ENCODE data around the gene GAB3.

DNA sequence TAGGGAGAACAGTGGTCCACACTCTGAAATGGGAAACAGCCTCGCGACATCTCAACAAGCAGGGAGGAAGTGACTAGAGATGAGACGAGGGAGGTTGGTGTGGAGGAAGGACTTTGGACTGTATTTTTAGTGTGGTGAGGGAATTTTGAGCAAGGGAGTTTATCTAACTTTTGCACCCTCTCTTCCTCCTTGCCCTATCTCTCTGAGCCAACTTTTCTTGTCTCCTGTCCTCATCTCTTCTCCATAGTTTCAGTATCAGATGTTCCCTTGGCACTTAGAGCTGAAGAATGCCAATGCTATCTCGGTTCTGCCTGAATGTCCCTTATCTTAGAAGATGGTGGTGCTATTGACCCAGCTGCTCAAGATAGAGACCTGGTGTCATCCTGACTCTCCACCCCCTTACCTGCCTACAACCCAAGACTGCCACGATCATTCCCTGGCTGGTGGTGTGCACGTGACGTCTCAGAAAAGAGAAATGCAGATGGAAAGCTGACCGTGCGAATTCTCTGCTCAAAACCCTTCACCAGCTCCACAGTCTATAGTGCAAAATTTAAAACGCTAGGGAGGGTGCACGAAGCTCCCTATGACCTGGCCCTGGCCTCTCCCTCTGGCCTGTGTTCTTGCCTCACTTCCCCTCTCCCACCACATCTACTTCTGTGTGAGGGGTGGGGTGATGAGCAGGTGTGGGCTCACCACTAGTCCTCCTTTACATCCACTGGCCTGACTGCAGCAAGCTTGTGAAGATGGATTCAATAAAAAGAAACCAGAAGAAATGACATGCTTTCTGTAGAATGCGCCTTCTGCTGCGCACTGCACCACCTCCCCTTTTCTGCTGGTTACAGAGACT is 33.5 kb upstream of the GAB3 start:
- TF ChIP-seq, protein P1, sequence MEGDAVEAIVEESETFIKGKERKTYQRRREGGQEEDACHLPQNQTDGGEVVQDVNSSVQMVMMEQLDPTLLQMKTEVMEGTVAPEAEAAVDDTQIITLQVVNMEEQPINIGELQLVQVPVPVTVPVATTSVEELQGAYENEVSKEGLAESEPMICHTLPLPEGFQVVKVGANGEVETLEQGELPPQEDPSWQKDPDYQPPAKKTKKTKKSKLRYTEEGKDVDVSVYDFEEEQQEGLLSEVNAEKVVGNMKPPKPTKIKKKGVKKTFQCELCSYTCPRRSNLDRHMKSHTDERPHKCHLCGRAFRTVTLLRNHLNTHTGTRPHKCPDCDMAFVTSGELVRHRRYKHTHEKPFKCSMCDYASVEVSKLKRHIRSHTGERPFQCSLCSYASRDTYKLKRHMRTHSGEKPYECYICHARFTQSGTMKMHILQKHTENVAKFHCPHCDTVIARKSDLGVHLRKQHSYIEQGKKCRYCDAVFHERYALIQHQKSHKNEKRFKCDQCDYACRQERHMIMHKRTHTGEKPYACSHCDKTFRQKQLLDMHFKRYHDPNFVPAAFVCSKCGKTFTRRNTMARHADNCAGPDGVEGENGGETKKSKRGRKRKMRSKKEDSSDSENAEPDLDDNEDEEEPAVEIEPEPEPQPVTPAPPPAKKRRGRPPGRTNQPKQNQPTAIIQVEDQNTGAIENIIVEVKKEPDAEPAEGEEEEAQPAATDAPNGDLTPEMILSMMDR (conservative IDR thresholded peaks at IDR 0.05; ENCODE audit: low read depth in 2 of 2): no peak
- TF ChIP-seq CREB1 (CRISPR knock-in tag; IDR thresholded peaks at IDR 0.05; ENCODE audit: low read depth) (no peak), EZH2 (IDR thresholded peaks at IDR 0.05; ENCODE audit: low read depth, unreplicated experiment) (no peak), POLR2AphosphoS5 (IDR thresholded peaks at IDR 0.05; ENCODE audit: low read depth) (no peak), JUNB (IDR thresholded peaks at IDR 0.05; ENCODE audit: unreplicated experiment) (no peak), ZNF114 (CRISPR knock-in tag; IDR thresholded peaks at IDR 0.05) (no peak), STAT1 (IDR thresholded peaks at IDR 0.05; ENCODE audit: unreplicated experiment) (no peak)
- TF ChIP-seq, protein P2, sequence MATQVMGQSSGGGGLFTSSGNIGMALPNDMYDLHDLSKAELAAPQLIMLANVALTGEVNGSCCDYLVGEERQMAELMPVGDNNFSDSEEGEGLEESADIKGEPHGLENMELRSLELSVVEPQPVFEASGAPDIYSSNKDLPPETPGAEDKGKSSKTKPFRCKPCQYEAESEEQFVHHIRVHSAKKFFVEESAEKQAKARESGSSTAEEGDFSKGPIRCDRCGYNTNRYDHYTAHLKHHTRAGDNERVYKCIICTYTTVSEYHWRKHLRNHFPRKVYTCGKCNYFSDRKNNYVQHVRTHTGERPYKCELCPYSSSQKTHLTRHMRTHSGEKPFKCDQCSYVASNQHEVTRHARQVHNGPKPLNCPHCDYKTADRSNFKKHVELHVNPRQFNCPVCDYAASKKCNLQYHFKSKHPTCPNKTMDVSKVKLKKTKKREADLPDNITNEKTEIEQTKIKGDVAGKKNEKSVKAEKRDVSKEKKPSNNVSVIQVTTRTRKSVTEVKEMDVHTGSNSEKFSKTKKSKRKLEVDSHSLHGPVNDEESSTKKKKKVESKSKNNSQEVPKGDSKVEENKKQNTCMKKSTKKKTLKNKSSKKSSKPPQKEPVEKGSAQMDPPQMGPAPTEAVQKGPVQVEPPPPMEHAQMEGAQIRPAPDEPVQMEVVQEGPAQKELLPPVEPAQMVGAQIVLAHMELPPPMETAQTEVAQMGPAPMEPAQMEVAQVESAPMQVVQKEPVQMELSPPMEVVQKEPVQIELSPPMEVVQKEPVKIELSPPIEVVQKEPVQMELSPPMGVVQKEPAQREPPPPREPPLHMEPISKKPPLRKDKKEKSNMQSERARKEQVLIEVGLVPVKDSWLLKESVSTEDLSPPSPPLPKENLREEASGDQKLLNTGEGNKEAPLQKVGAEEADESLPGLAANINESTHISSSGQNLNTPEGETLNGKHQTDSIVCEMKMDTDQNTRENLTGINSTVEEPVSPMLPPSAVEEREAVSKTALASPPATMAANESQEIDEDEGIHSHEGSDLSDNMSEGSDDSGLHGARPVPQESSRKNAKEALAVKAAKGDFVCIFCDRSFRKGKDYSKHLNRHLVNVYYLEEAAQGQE (IDR thresholded peaks at IDR 0.05; ENCODE audit: unreplicated experiment): no peak
- TF ChIP-seq, protein P3, sequence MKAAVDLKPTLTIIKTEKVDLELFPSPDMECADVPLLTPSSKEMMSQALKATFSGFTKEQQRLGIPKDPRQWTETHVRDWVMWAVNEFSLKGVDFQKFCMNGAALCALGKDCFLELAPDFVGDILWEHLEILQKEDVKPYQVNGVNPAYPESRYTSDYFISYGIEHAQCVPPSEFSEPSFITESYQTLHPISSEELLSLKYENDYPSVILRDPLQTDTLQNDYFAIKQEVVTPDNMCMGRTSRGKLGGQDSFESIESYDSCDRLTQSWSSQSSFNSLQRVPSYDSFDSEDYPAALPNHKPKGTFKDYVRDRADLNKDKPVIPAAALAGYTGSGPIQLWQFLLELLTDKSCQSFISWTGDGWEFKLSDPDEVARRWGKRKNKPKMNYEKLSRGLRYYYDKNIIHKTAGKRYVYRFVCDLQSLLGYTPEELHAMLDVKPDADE (IDR thresholded peaks at IDR 0.05): no peak
